ELR (cell line): ENCODE results near the gene CRELD1.

Experiments used
- DNase-seq: peaks from one replicate; pipeline ENCODE4 v3.0.0-alpha.2; 2015; ENCODE audit warnings: low read depth

Gene CRELD1

DNA sequence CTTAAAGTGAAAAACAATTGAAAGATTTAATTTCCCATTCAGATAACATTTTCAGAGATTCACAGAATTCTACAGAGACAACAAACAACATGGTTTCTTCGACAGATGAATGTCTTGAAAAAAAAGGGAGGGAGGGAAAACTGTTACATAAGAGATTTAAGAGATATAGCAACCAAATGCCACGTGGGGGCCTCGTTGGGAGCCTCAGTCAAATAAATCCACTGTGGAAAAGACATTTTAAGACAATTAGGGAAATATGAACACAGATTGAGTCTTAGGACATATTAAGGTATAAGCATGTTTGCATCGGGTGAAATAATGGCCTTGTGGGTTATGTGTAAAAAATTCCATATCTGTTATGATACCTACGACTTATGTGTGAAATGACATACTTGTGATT is 23.6 kb downstream of the CRELD1 start:
- peak; percentile 38 for DNase-seq

DNA sequence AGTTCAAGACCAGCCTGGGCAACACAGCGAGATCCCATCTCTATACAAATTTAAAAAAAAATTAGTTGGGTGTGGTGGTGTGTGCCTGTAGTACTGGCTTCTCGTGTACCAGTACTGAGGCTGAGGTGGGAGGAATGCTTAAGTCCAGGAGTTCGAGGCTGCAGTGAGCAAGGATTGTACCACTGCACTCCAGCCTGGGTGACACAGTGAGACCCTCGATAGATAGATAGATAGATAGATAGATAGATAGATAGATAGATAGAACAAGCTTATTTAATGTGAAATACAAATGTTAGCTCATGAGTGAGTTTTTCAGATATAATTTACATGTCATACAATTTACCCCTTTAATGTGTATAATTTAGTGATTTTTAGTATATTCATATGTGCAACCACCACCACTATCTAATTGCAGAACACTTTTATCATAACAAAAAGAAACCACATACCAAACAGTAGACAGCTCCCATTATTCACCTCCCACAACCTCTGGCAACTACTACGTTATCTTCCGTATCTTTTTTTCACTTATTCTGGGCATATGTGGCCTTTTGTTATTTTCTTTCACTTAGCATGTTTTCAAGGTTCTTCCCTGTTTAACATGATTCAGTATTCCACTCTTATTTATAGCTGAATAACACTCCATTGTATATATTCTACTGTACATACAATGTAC is 31.7 kb downstream of the CRELD1 start:
- DNase-seq = no peak

DNA sequence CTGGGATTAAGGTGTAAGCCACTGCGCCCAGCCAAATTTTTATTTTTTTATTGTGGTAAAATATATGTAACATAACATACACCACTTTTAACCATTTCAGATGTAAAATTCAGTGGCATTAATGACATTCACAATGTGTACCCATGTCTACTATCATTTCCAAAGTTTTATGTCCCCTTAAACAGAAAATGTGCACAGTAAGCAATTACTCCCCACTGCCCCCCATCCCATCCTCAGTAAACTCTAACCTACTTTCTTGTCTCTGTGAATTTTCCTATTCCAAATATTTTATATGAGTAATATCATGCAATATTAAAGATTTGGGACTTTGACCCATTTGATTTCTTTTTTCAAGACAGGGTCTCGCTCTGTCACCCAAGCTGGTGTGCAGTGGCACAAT is 33.2 kb downstream of the CRELD1 start:
- DNase-seq = no peak

DNA sequence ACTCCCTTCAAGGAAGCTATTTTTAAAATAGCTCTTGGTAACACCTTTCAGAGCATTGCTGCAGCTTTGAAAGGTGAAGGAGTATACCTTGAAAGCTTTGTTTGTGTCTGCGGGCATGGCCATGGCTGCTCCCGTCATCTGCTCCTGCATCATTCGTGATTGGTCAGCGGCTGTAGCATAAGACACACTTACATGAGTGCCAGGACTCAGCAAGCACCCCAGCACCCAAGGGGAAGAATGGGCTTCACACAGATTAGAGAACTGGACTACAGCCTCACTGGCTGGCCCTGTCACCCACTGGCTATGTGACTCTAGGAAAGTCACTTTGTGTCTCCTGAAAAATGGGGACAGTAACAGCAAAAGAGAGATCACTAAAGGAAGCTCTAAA is 36.0 kb downstream of the CRELD1 start:
- DNase-seq = no peak

DNA sequence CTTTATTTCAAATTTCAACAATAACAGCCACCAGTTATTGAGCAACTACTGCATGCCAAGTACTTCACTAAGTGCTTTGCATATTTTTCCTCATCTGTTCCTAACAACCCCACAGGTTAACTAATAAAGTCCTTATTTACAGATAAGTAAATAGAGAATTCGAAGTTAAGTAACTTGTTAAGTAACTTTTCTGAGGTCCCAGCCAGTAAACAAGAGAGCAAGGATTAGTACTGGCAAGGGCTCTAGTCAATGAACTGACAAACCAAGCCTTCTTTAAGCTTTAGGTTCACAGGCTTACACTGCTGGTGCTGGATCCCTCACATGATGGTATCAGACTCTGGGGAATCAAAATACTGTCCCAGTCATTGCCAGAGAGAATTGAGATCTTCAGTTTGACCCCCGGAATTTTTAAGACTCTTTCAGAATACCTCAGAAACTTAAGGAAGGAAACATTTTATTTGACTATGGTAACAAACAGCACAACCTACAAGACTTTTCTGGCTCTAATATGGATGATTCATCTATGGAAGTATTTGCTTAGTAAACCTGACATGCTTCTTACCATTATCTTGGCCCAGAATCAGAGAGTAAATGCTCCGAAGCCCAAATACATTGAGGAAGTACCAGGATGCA is 36.5 kb downstream of the CRELD1 start:
- peak; percentile 83 for DNase-seq

DNA sequence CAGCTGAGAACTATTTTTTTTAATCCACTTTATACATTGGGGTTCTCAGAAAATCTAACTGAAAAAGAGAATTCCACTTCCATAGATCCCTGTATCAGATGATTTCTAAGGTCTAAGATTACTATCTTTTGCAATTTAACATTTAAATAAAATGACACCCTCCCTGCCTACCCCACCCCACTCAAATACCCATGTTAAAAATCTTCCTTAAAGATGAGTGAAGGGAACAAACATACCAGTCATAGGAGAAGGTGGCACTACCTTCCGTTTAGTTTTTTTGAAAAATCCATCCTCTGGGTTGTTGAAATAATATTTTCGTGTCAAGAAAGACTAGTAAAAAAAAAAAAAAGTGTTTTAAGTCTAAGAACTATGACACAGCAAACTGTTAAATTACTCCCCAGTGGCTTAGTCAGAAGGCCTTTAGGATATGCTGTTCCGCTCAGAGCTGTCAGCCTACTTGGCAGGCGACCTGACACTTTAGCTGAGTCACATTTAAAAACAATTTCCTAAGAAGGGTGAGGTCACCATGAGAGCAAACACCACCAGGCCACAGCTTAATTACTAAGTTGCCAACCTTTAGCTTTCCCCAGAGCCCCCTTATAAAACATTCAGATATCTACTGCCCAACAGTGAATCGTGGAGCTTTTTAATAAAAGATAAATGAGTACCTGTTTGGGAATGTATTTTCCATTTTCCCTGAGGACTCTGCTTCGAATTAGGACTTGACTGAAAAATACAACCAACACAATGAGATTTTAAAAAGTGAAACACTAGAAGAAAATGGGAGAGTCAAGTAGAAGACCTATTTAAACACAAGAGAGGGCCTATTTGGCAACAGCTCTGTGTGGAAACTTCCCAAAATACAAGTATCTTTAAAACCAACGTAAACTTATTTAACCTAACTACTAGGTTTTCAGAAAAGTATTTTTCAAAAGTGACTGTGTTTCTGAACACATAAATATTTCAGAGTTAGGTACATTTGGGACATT is 43.4 kb downstream of the CRELD1 start:
- DNase-seq = peak; percentile 97

DNA sequence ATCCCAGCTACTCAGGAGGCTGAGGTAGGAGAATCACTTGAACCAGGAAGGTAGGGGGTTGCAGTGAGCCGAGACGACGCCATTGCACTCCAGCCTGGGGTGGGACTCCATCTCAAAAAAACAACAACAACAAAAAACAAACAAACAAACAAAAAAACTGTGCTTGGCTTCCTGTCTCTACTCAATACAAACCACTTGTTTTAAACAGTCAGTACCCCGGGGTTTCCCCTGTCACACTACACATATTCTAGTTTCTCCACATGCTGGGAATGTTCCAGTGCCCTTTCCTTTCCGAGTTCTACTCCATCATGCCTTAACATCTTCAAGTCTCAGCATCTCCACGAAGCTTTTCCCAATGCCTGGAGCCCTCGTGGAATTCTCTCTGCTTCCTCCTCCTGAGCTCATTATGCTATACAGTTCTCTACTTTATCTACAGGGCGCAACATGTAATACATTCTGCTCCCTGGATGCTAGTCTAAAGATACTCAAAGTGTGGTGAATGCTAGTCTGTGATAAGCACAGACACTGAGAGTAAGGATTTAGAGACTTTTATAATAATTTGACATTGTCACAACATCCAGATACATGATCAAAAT is 45.2 kb downstream of the CRELD1 start:
- no peak for DNase-seq

DNA sequence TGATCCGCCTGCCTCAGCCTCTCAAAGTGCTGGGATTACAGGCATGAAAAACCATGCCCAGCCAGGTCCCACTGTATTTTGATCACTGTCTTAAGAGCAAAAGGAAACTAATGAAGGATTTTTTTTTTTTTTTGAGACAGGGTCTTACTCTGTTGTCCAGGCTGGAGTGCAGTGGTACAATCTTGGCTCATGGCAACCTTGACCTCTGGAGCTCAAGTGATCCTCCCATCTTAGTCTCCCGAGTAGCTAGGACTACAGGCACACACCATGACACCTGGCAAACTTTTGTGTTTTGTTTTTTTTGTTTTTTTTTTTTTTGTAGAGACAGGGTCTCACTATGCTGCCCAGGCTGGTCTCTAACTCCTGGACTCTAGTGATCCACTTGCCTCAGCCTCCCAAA is 46.6 kb downstream of the CRELD1 start:
- no peak for DNase-seq

DNA sequence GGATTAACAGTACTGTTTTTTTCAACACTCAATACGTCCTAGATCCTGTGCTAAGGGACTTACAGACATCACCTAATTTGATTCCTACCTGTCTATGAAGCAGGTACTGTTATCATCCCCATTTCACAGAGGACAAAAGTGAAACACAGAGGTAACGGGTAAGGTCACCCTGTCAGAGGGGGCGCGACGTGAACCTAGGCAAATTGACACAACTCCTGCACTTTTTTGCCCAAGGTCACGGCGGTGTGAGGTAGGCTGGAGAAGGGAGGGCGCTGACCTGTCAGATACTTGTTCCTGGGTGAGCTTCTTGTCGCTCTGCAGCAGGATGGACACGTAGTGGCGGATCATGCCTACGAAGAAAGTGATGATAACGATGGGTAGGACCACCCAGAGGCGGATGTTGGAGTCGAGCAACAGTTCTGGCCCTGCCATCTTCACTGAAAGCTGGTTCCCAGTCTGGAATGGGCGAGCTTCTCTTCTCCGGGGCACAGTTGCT is 52.6 kb downstream of the CRELD1 start:
- no peak for DNase-seq

DNA sequence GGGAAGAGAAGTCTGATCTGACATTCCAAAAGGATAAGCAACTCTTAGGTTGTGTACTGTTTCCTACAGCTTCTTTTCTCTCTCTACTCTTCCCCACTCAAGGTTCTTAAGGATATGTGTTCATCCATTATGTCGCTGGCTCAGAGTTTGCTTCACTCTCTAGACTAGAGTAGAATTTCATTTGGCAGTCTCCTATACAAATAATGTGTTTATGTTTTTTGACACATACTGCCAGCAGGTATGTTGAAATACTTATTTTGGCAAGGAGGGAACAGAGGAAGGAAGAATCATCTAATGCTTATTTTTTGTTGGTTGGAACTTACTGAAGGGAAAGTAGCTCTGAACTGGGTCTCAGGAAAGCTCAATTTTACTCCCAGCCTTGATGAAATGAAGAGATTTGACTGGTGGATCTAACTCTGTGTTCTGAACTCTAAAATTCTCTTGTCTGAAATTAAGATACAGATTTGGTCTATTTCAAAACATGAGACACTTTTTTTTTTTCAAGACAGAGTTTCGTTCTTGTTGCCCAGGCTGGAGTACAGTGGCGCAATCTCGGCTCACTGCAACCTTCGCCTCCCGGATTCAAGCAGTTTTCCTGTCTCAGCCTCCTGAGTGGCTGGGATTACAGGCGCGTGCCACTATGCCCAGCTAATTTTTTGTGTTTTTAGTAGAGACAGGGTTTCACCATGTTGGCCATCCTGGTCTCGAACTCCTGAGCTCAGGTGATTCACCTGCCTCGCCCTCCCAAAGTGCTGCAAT is 60.6 kb downstream of the CRELD1 start:
- DNase-seq = no peak
